ENCODE data around the gene MDH2. TPM values are rescaled to one million over a fixed set of nuclear protein-coding genes. Genes with fewer than 3 reads are reported as not detected.

The MDH2 gene
- total and polyA plus RNA-seq, 4 donors = 54.3 to 200 (median 85.6) TPM

DNA sequence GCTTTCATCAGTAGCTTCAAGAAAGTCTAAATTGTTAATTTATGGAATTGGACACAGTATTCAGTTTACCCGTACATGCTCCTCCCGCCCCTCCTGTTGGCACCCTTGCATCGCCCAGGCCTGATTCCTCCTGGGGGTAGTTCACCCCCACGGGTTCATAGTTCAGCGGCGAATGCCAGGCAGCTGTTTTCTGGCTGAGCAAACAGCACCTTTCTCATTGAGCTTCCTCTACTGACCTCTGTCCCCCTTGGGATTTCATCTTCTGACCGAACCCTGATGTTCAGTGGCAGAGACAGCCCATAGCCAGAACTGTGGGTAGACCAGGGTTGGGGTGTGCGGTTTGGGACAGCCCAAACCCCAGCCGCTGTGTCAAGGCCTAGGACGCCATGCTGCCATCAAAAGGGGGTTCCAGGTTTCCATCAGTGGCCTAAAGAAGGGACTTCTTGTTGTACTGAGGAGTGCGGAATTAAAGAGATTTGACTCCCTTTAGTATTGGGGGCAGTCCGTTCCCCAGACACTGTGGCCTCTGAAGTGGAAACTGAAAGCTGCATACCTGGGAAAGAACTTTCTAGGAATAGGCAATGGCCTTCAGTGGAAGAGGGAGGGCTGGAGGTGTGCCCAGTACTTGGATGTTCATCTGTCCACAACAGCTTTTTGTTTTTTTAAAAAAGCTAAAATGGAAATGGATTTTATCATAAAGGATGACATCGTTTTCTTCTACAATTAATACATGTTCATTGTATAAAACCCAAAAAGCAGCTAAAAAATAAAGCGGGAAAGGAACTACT lies 19.0 kb downstream of the MDH2 start:
- no peak overlapping the region for H3K4me3 ChIP-seq
- DNase-seq (no peak), ATAC-seq (ENCODE audit: insufficient read depth, low FRiP score) (no peak)
- no peak overlapping the region for H3K9ac ChIP-seq (ENCODE audit: insufficient read depth in 1 of 2, low read length in 2 of 2)
- TF ChIP-seq, protein P1, sequence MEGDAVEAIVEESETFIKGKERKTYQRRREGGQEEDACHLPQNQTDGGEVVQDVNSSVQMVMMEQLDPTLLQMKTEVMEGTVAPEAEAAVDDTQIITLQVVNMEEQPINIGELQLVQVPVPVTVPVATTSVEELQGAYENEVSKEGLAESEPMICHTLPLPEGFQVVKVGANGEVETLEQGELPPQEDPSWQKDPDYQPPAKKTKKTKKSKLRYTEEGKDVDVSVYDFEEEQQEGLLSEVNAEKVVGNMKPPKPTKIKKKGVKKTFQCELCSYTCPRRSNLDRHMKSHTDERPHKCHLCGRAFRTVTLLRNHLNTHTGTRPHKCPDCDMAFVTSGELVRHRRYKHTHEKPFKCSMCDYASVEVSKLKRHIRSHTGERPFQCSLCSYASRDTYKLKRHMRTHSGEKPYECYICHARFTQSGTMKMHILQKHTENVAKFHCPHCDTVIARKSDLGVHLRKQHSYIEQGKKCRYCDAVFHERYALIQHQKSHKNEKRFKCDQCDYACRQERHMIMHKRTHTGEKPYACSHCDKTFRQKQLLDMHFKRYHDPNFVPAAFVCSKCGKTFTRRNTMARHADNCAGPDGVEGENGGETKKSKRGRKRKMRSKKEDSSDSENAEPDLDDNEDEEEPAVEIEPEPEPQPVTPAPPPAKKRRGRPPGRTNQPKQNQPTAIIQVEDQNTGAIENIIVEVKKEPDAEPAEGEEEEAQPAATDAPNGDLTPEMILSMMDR (IDR thresholded peaks at IDR 0.05; ENCODE audit: control extremely low read depth, extremely low read depth) = no peak
- H3K27me3 ChIP-seq (ENCODE audit: control insufficient read depth in 3 of 3, insufficient read depth in 3 of 3, low read length in 2 of 3) = no peaks in the 10 kb centered on the region
- no peaks in the 10 kb centered on the region for H3K9me3 ChIP-seq (ENCODE audit: control insufficient read depth in 4 of 4, insufficient read depth in 3 of 4, low read length in 3 of 4)
- H3K36me3 ChIP-seq (ENCODE audit: control insufficient read depth in 4 of 4, insufficient read depth in 4 of 4, low read length in 4 of 4) = peaks cover 15 to 51% (median 20%) of the 10 kb centered on the region in 4 donors
- no peak overlapping the region for H3K27ac ChIP-seq (ENCODE audit: low read depth in 1 of 2, low read length in 1 of 2)
- 95 to 96% methylated on average over 14 of the region's 14 CpGs for WGBS, 2 donors
- peaks cover 0 to 20% (median 0%) of the 10 kb centered on the region in 5 donors for H3K4me1 ChIP-seq (ENCODE audit: control insufficient read depth in 5 of 5, insufficient read depth in 5 of 5, low read length in 5 of 5)

DNA sequence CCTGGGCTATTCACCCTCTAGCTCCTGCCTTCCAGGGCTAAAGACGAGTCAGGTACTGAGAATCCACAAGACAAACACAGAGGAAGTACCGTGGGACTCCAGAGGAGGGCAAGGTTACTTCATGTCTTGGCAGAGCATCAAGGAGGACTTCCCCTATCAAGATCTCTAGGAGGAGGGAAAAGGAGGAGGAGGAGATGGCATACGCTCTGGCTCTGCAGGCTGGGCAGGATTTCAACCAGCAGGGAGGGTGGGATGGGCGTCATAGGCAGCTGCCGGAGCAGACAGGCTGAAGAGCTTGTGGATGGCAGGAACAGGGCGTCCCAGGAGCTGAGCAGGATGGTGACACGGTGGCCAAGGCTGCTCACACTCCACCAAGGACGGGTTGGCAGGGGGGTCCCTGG lies 21.3 kb downstream of the MDH2 start:
- Histone ChIP-seq H3K4me1 (ENCODE audit: control insufficient read depth in 5 of 5, insufficient read depth in 5 of 5, low read length in 5 of 5) (peaks cover 0 to 20% (median 0%) of the 10 kb centered on the region in 5 donors), H3K27ac (ENCODE audit: low read depth in 1 of 2, low read length in 1 of 2) (no peak overlapping the region), H3K36me3 (ENCODE audit: control insufficient read depth in 4 of 4, insufficient read depth in 4 of 4, low read length in 4 of 4) (peaks cover 10 to 31% (median 16%) of the 10 kb centered on the region in 4 donors), H3K9ac (ENCODE audit: insufficient read depth in 1 of 2, low read length in 2 of 2) (peak overlapping the region in 1 of 2 donors; percentile 25), H3K27me3 (ENCODE audit: control insufficient read depth in 3 of 3, insufficient read depth in 3 of 3, low read length in 2 of 3) (no peaks in the 10 kb centered on the region), H3K4me3 (no peak overlapping the region), H3K9me3 (ENCODE audit: control insufficient read depth in 4 of 4, insufficient read depth in 3 of 4, low read length in 3 of 4) (no peaks in the 10 kb centered on the region)
- TF ChIP-seq, protein P1 (IDR thresholded peaks at IDR 0.05; ENCODE audit: control extremely low read depth, extremely low read depth) = no peak
- DNase-seq = peak; percentile 76 to 90 (median 83)
- peak; percentile 77 for ATAC-seq (ENCODE audit: insufficient read depth, low FRiP score)
- 25 to 36% methylated on average over 8 of the region's 8 CpGs for WGBS, 2 donors

DNA sequence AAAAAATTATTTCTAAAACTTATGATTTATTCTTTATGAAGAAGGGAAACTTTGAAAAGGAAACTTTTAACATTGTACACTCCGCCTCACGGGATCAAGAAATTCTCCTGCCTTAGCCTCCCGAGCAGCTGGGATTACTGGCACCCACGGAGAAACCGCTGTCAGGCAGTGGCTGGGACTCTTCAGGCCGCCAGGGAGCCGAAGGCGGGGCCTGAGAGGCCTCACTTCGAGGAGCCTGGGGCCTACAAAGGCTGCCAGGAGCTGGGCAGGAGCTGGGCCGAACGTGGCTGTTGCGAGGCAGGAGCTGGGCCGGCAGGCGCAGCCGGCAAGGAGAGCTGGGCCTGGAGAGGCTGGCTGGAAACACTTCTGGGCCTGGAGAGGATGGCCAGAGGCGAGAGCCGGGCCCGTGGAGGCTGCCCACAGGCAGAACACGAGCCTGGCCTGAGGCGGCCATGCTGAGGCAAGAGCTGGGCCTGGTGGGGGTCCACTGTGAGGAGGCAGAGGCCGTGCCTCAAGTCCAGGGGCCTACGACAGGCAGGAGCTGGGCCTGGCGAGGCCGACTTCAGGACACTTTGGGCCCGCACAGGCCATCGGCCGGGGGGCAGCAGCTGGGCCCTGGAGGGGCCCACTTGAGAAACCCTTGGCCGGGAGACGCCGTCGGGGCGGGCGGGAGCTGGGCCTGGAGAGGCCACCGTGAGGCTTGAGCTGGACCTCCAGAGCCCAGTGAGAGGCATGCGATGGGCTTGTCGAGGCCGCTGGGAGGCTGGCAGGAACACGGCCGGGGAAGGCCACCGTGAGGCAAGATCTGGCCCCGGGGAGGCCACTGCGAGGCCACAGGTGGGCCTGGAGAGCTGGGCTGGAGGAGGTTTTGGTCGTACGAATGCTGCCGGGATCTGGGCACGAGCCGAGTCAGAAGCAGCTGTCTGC lies 23.7 kb downstream of the MDH2 start:
- TF ChIP-seq, protein P1 (IDR thresholded peaks at IDR 0.05; ENCODE audit: control extremely low read depth, extremely low read depth) = no peak
- Histone ChIP-seq H3K27me3 (ENCODE audit: control insufficient read depth in 3 of 3, insufficient read depth in 3 of 3, low read length in 2 of 3) (no peaks in the 10 kb centered on the region), H3K9ac (ENCODE audit: insufficient read depth in 1 of 2, low read length in 2 of 2) (peak overlapping the region in 1 of 2 donors; percentile 32), H3K9me3 (ENCODE audit: control insufficient read depth in 4 of 4, insufficient read depth in 3 of 4, low read length in 3 of 4) (peaks cover 0 to 3% (median 1%) of the 10 kb centered on the region in 4 donors), H3K27ac (ENCODE audit: low read depth in 1 of 2, low read length in 1 of 2) (peak overlapping the region in 1 of 2 donors; percentile 62), H3K4me3 (no peak overlapping the region), H3K4me1 (ENCODE audit: control insufficient read depth in 5 of 5, insufficient read depth in 5 of 5, low read length in 5 of 5) (peaks cover 0 to 20% (median 0%) of the 10 kb centered on the region in 5 donors), H3K36me3 (ENCODE audit: control insufficient read depth in 4 of 4, insufficient read depth in 4 of 4, low read length in 4 of 4) (peaks cover 0 to 11% (median 0%) of the 10 kb centered on the region in 4 donors)
- 85 to 91% methylated on average over 47 of the region's 47 CpGs for WGBS, 2 donors
- ATAC-seq (ENCODE audit: insufficient read depth, low FRiP score) (peak; percentile 38), DNase-seq (peak; percentile 77 to 89 (median 80))
